ENCODE results near the gene VRK2.

GRCh38 chr2:58140508-58141072, 94.0 kb downstream of the VRK2 start:
- TF ChIP-seq CTCF (IDR thresholded peaks at IDR 0.05; ENCODE audit: insufficient read depth, low read length, poor library complexity, severe bottlenecking) = no peak
- TF ChIP-seq EZH2phosphoT487 (conservative IDR thresholded peaks at IDR 0.05; ENCODE audit: low read length) = no peak

All from SU-DHL-6 (cell line).